Measurements from ENCODE around the gene RUBCNL. TPM values are rescaled to one million over a fixed set of nuclear protein-coding genes. Genes with fewer than 3 reads are reported as not detected.

The RUBCNL gene
- total RNA-seq, 1 experiment from 2014 or later = not detected

GRCh38 chr13:46386392-46387063, 524 bp downstream of the RUBCNL start:
- Mint-ChIP-seq H3K27me3 (ENCODE audit: unreplicated experiment) (peaks cover 22% of the 10 kb centered on the region), H3K36me3 (ENCODE audit: insufficient read depth, unreplicated experiment) (no peaks in the 10 kb centered on the region), H3K4me1 (ENCODE audit: low read depth, unreplicated experiment) (peaks cover 19% of the 10 kb centered on the region), H3K4me3 (ENCODE audit: low read depth, unreplicated experiment) (peak overlapping the region; percentile 72), H3K9me3 (ENCODE audit: low read depth, unreplicated experiment) (no peaks in the 10 kb centered on the region), H3K27ac (ENCODE audit: unreplicated experiment) (no peak overlapping the region)
- no peak for TF ChIP-seq CTCF (IDR thresholded peaks at IDR 0.05; ENCODE audit: unreplicated experiment)
- no TSS peak for BruUV-seq (replicated peaks)
- DNase-seq = no peak
- intact Hi-C loops (cut with micrococcal nuclease; ENCODE audit: unreplicated experiment) = no loop called here
- CTCF ChIA-PET = no interaction called here

- CTCF ChIA-PET = no interaction called here
- H3K36me3 Mint-ChIP-seq (ENCODE audit: insufficient read depth, unreplicated experiment) = no peaks in the 10 kb centered on the region
- TF ChIP-seq CTCF (IDR thresholded peaks at IDR 0.05; ENCODE audit: unreplicated experiment) = no peak
- intact Hi-C loops (cut with micrococcal nuclease; ENCODE audit: unreplicated experiment) = no loop called here
- peaks cover 22% of the 10 kb centered on the region for H3K27me3 Mint-ChIP-seq (ENCODE audit: unreplicated experiment)
- BruUV-seq (replicated peaks) = no TSS peak
- H3K4me1 Mint-ChIP-seq (ENCODE audit: low read depth, unreplicated experiment) = peaks cover 19% of the 10 kb centered on the region
- no peak overlapping the region for H3K4me3 Mint-ChIP-seq (ENCODE audit: low read depth, unreplicated experiment)
- H3K9me3 Mint-ChIP-seq (ENCODE audit: low read depth, unreplicated experiment) = no peaks in the 10 kb centered on the region
- H3K27ac Mint-ChIP-seq (ENCODE audit: unreplicated experiment) = no peak overlapping the region
- no peak for DNase-seq
Observed at GRCh38 chr13:46385946-46386345, 1.1 kb downstream of the RUBCNL start.

- no peaks in the 10 kb centered on the region for H3K4me1 Mint-ChIP-seq (ENCODE audit: low read depth, unreplicated experiment)
- no peak overlapping the region for H3K27ac Mint-ChIP-seq (ENCODE audit: unreplicated experiment)
- H3K36me3 Mint-ChIP-seq (ENCODE audit: insufficient read depth, unreplicated experiment) = no peaks in the 10 kb centered on the region
- H3K27me3 Mint-ChIP-seq (ENCODE audit: unreplicated experiment) = peaks cover 22% of the 10 kb centered on the region
- intact Hi-C loops (cut with micrococcal nuclease; ENCODE audit: unreplicated experiment) = no loop called here
- H3K4me3 Mint-ChIP-seq (ENCODE audit: low read depth, unreplicated experiment) = no peak overlapping the region
- CTCF ChIA-PET = no interaction called here
- DNase-seq = no peak
- no peak for TF ChIP-seq CTCF (IDR thresholded peaks at IDR 0.05; ENCODE audit: unreplicated experiment)
- no TSS peak for BruUV-seq (replicated peaks)
- no peaks in the 10 kb centered on the region for H3K9me3 Mint-ChIP-seq (ENCODE audit: low read depth, unreplicated experiment)
Observed at GRCh38 chr13:46383383-46383782, 3.7 kb downstream of the RUBCNL start.

GRCh38 chr13:46382224-46382623, 4.8 kb downstream of the RUBCNL start:
- H3K27ac Mint-ChIP-seq (ENCODE audit: unreplicated experiment) = no peak overlapping the region
- peaks cover 22% of the 10 kb centered on the region for H3K27me3 Mint-ChIP-seq (ENCODE audit: unreplicated experiment)
- no peak for TF ChIP-seq CTCF (IDR thresholded peaks at IDR 0.05; ENCODE audit: unreplicated experiment)
- H3K4me1 Mint-ChIP-seq (ENCODE audit: low read depth, unreplicated experiment) = no peaks in the 10 kb centered on the region
- H3K9me3 Mint-ChIP-seq (ENCODE audit: low read depth, unreplicated experiment) = no peaks in the 10 kb centered on the region
- H3K36me3 Mint-ChIP-seq (ENCODE audit: insufficient read depth, unreplicated experiment) = no peaks in the 10 kb centered on the region
- intact Hi-C loops (cut with micrococcal nuclease; ENCODE audit: unreplicated experiment) = no loop called here
- BruUV-seq (replicated peaks) = no TSS peak
- CTCF ChIA-PET = no interaction called here
- DNase-seq = no peak
- H3K4me3 Mint-ChIP-seq (ENCODE audit: low read depth, unreplicated experiment) = no peak overlapping the region
